ENCODE measurements around the gene SLIT3. TPM values are rescaled to one million over a fixed set of nuclear protein-coding genes. Genes with fewer than 3 reads are reported as not detected.

SLIT3 gene
- total and polyA plus RNA-seq, 2 experiments from 2014 or later, result 0.59 to 0.71 TPM

GRCh38 chr5:168660691-168661090 lies 640.2 kb downstream of the SLIT3 start:
- Mint-ChIP-seq H3K27ac (no peak overlapping the region), H3K36me3 (ENCODE audit: low read depth) (no peaks in the 10 kb centered on the region), H3K4me3 (no peak overlapping the region), H3K27me3 (ENCODE audit: insufficient read depth, low read depth, poor library complexity) (peaks cover 3% of the 10 kb centered on the region), H3K4me1 (peaks cover 10% of the 10 kb centered on the region; the same call in 2 of the 3 replicates), H3K9me3 (no peaks in the 10 kb centered on the region)
- no peak overlapping the region for H3K4me2 ChIP-seq
- no peaks in the 10 kb centered on the region for H3K79me2 ChIP-seq (replicated peaks; ENCODE audit: insufficient read depth)
- no peaks in the 10 kb centered on the region for H3F3A ChIP-seq (replicated peaks; ENCODE audit: low read depth)
- no peaks in the 10 kb centered on the region for H3K9me2 ChIP-seq (ENCODE audit: insufficient read depth)
- no peak overlapping the region for H3K27ac ChIP-seq (ENCODE audit: low read depth)
- DNase-seq (ENCODE audit: low spot score) (no peak), ATAC-seq (no peak)
- H3K4me1 ChIP-seq (ENCODE audit: insufficient read depth), result peaks cover 4% of the 10 kb centered on the region; the same call in 1 of the 2 replicates
- no peaks in the 10 kb centered on the region for H4K20me1 ChIP-seq (replicated peaks; ENCODE audit: insufficient read depth)
- no peaks in the 10 kb centered on the region for H3K27me3 ChIP-seq (ENCODE audit: insufficient read depth)
- H2AFZ ChIP-seq, result no peak overlapping the region
- no peaks in the 10 kb centered on the region for H3K36me3 ChIP-seq (ENCODE audit: insufficient read depth)
- H3K4me3 ChIP-seq, result no peak overlapping the region
- TF ChIP-seq ZNF114 (CRISPR knock-in tag; IDR thresholded peaks at IDR 0.05), result no peak
- no peak for TF ChIP-seq ETS1 (IDR thresholded peaks at IDR 0.05)
- TF ChIP-seq ZNF462 (CRISPR knock-in tag; IDR thresholded peaks at IDR 0.05), result no peak
- TF ChIP-seq CTCF (conservative IDR thresholded peaks at IDR 0.05; ENCODE audit: low read depth in 2 of 2), result no peak
- no peak for TF ChIP-seq ZNF331 (CRISPR knock-in tag; IDR thresholded peaks at IDR 0.05; ENCODE audit: low read depth)
- no peak for TF ChIP-seq CREB1 (CRISPR knock-in tag; IDR thresholded peaks at IDR 0.05; ENCODE audit: low read depth)

Data from GM23338 (cell line).